Transverse colon (tissue), 4 donors: ENCODE results near the gene TMEM132C.

Experiments
- EP300 ChIP-seq: sonication (generic); formaldehyde crosslinking; IDR thresholded peaks from one replicate; pipeline ENCODE4 v1.6.1; 2017; ENCODE audit warnings: antibody characterized with exemption, low read depth
- POLR2A ChIP-seq: fragments of 450-650 bp; IDR thresholded peaks from one replicate; pipeline ENCODE4 v1.6.1; 2016; ENCODE audit warnings: antibody characterized with exemption, mild to moderate bottlenecking, moderate library complexity
- POLR2AphosphoS5 ChIP-seq, 3 donors: sonication (generic); formaldehyde crosslinking; IDR thresholded peaks; one replicate each; pipeline ENCODE4 v1.6.1; 2016; ENCODE audit warnings: antibody characterized with exemption in 3 of 3
- TF ChIP-seq, protein P1 (sequence below), 5 experiments: fragments of 200-600 bp in 3 of 5; fragments of 450-650 bp in 2 of 5; sonication (generic) in 3 of 5; IDR thresholded peaks; 1 replicate in 2 of 5; 2 replicates in 3 of 5; pipeline ENCODE4 v1.5.1; 2016 to 2017; ENCODE audit warnings: antibody characterized with exemption in 5 of 5, inconsistent platforms in 3 of 5, mild to moderate bottlenecking in 2 of 5, moderate library complexity in 1 of 5

DNA sequence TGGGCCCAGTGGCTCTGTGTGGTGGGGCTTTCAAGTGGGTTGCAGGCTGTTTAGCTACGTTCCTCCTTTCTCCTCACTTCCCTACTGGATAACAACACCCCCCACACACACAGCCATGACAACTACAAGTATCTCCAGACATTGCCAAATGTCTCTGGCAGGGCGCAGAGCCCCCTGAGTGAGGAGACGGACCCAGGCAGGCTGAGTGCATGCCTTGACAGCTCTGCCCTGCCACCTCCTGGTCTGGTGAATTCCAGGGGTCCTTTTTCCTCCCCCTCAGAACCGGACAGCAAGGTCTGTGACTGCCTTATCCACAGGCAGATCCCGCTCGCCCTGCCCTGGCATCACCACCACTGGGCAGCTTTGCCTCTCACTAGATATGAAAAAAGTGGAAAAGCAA lies 276.5 kb downstream of the TMEM132C start:
- no peak for TF ChIP-seq POLR2A
- TF ChIP-seq, protein P1, sequence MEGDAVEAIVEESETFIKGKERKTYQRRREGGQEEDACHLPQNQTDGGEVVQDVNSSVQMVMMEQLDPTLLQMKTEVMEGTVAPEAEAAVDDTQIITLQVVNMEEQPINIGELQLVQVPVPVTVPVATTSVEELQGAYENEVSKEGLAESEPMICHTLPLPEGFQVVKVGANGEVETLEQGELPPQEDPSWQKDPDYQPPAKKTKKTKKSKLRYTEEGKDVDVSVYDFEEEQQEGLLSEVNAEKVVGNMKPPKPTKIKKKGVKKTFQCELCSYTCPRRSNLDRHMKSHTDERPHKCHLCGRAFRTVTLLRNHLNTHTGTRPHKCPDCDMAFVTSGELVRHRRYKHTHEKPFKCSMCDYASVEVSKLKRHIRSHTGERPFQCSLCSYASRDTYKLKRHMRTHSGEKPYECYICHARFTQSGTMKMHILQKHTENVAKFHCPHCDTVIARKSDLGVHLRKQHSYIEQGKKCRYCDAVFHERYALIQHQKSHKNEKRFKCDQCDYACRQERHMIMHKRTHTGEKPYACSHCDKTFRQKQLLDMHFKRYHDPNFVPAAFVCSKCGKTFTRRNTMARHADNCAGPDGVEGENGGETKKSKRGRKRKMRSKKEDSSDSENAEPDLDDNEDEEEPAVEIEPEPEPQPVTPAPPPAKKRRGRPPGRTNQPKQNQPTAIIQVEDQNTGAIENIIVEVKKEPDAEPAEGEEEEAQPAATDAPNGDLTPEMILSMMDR (IDR thresholded peaks at IDR 0.05): no peak
- TF ChIP-seq EP300: no peak
- no peak for TF ChIP-seq POLR2AphosphoS5 (IDR thresholded peaks at IDR 0.05)
